Suprapubic skin (tissue), 4 donors: ENCODE data around the gene CCDC182. TPM values are rescaled to one million over a fixed set of nuclear protein-coding genes. Genes with fewer than 3 reads are reported as not detected.

Experiments
- DNase-seq, 2 donors: peaks; one replicate each; pipeline ENCODE4 v3.0.0-alpha.2; 2019; ENCODE audit warnings: low spot score in 2 of 2
- H3K27ac ChIP-seq: fragments of 200-600 bp; sonication (generic); one replicate; pipeline ENCODE4 v1.5.1; 2019
- H3K27me3 ChIP-seq: fragments of 200-600 bp; sonication (generic); one replicate; pipeline ENCODE4 v1.5.1; 2019
- H3K36me3 ChIP-seq: fragments of 200-600 bp; sonication (generic); one replicate; pipeline ENCODE4 v1.5.1; 2019
- H3K4me1 ChIP-seq: fragments of 200-600 bp; sonication (generic); one replicate; pipeline ENCODE4 v1.5.1; 2019
- H3K4me3 ChIP-seq: fragments of 200-600 bp; sonication (generic); one replicate; pipeline ENCODE4 v1.5.1; 2019; ENCODE audit warnings: mild to moderate bottlenecking
- H3K9me3 ChIP-seq: fragments of 200-600 bp; sonication (generic); one replicate; pipeline ENCODE4 v1.5.1; 2019
- CTCF ChIP-seq, 2 donors: fragments of 200-600 bp in 1 of 2; fragments of 450-650 bp in 1 of 2; sonication (generic) in 1 of 2; IDR thresholded peaks; one replicate each; pipeline ENCODE4 v1.5.1; 2016 to 2019; ENCODE audit warnings: antibody characterized with exemption in 2 of 2, mild to moderate bottlenecking in 1 of 2, moderate library complexity in 1 of 2
- EP300 ChIP-seq: sonication (generic); formaldehyde crosslinking; IDR thresholded peaks from one replicate; pipeline ENCODE4 v1.6.1; 2017; ENCODE audit warnings: antibody characterized with exemption
- POLR2A ChIP-seq, 2 donors: fragments of 450-650 bp; IDR thresholded peaks; one replicate each; pipeline ENCODE4 v1.6.1; 2017; ENCODE audit warnings: antibody characterized with exemption in 2 of 2, mild to moderate bottlenecking in 2 of 2, moderate library complexity in 2 of 2
- POLR2AphosphoS5 ChIP-seq, 3 donors: sonication (generic); formaldehyde crosslinking; IDR thresholded peaks; one replicate each; pipeline ENCODE4 v1.6.1; 2017; ENCODE audit warnings: antibody characterized with exemption in 3 of 3
- WGBS: methylation state at CpG from one replicate; pipeline ENCODE4 v1.1.5; 2018; 5-methylcytosine and 5-hydroxymethylcytosine counted together
- total RNA-seq, 4 donors: library from RNA; depleted of rRNA; stranded (reverse); fragments of >200 nt; gene quantifications; one replicate each; pipeline ENCODE4 v1.1.0, GENCODE V29; 2016

Gene CCDC182
- total RNA-seq, 4 donors from 2014 or later = not detected

GRCh38 chr17:57750895-57751294 lies 5.8 kb upstream of the CCDC182 start:
- no peaks in the 10 kb centered on the region for H3K9me3 ChIP-seq
- no peak overlapping the region for H3K27ac ChIP-seq
- no peak for DNase-seq
- H3K4me3 ChIP-seq = no peak overlapping the region
- WGBS = 62% methylated on average over 8 of the region's 8 CpGs
- no peaks in the 10 kb centered on the region for H3K4me1 ChIP-seq
- H3K36me3 ChIP-seq = no peaks in the 10 kb centered on the region
- peaks cover 11% of the 10 kb centered on the region for H3K27me3 ChIP-seq
- TF ChIP-seq CTCF (IDR thresholded peaks at IDR 0.05) (no peak), EP300 (no peak), POLR2AphosphoS5 (IDR thresholded peaks at IDR 0.05) (no peak), POLR2A (IDR thresholded peaks at IDR 0.05) (no peak)

- no peak overlapping the region for H3K4me3 ChIP-seq
- no peak for TF ChIP-seq POLR2A (IDR thresholded peaks at IDR 0.05)
- no peak overlapping the region for H3K27ac ChIP-seq
- peaks cover 11% of the 10 kb centered on the region for H3K27me3 ChIP-seq
- no peaks in the 10 kb centered on the region for H3K36me3 ChIP-seq
- DNase-seq = no peak
- no peaks in the 10 kb centered on the region for H3K9me3 ChIP-seq
- H3K4me1 ChIP-seq = no peaks in the 10 kb centered on the region
- WGBS = 67% methylated on average over 19 of the region's 23 CpGs
Measured at GRCh38 chr17:57750109-57750871, 5.2 kb upstream of the CCDC182 start.

GRCh38 chr17:57749701-57750100 lies 4.6 kb upstream of the CCDC182 start:
- H3K4me1 ChIP-seq = no peaks in the 10 kb centered on the region
- peaks cover 12% of the 10 kb centered on the region for H3K27me3 ChIP-seq
- WGBS = 88% methylated on average over 3 of the region's 3 CpGs
- H3K9me3 ChIP-seq = no peaks in the 10 kb centered on the region
- no peak overlapping the region for H3K27ac ChIP-seq
- TF ChIP-seq EP300 (no peak), POLR2AphosphoS5 (IDR thresholded peaks at IDR 0.05) (no peak), POLR2A (IDR thresholded peaks at IDR 0.05) (no peak)
- H3K36me3 ChIP-seq = no peaks in the 10 kb centered on the region
- no peak overlapping the region for H3K4me3 ChIP-seq
- DNase-seq = no peak

- Histone ChIP-seq H3K36me3 (no peaks in the 10 kb centered on the region), H3K27me3 (peaks cover 28% of the 10 kb centered on the region), H3K4me1 (no peaks in the 10 kb centered on the region), H3K27ac (no peak overlapping the region), H3K4me3 (no peak overlapping the region), H3K9me3 (no peaks in the 10 kb centered on the region)
- 32% methylated on average over 6 of the region's 6 CpGs for WGBS
- TF ChIP-seq POLR2AphosphoS5 (IDR thresholded peaks at IDR 0.05) (no peak), CTCF (IDR thresholded peaks at IDR 0.05) (peak; percentile 35 to 54), EP300 (no peak), POLR2A (IDR thresholded peaks at IDR 0.05) (no peak)
- no peak for DNase-seq
Measured at GRCh38 chr17:57747221-57748017, 2.3 kb upstream of the CCDC182 start.

GRCh38 chr17:57746221-57746620 lies 1.1 kb upstream of the CCDC182 start:
- no peak overlapping the region for H3K27ac ChIP-seq
- no peaks in the 10 kb centered on the region for H3K9me3 ChIP-seq
- no peak overlapping the region for H3K4me3 ChIP-seq
- no peaks in the 10 kb centered on the region for H3K36me3 ChIP-seq
- peaks cover 29% of the 10 kb centered on the region for H3K27me3 ChIP-seq
- TF ChIP-seq POLR2AphosphoS5 (IDR thresholded peaks at IDR 0.05) (no peak), CTCF (IDR thresholded peaks at IDR 0.05) (no peak), POLR2A (IDR thresholded peaks at IDR 0.05) (no peak), EP300 (no peak)
- DNase-seq = no peak
- no peaks in the 10 kb centered on the region for H3K4me1 ChIP-seq
